Measurements from ENCODE around the gene SCYGR1. TPM values are rescaled to one million over a fixed set of nuclear protein-coding genes. Genes with fewer than 3 reads are reported as not detected.

SCYGR1 gene
- total RNA-seq, 2 donors from 2014 or later: not detected

DNA sequence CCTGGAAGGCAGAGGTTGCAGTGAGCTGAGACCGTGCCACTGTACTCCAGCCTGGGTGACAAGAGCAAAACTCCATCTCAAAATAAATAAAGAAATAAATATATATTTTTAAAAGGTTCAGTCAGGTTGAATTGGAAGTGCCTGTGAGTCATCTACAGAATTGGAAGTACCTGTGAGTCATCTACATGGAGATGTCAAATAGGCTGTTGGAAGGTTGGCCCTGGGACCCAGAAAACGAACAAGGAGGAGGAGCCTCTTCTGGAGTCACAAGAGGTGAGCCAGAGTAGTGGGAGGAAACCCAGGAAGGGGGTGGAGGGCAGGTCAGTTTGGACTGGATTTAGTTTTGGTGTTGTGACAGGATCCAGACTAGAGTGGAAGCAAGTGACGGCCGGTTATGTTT is 15.2 kb upstream of the SCYGR1 start:
- Mint-ChIP-seq H3K27ac (no peak overlapping the region), H3K27me3 (ENCODE audit: insufficient read depth) (no peaks in the 10 kb centered on the region), H3K4me1 (peaks cover 6% of the 10 kb centered on the region)

GRCh38 chr2:227402321-227402720 is 14.6 kb upstream of the SCYGR1 start:
- Histone ChIP-seq H3K9ac (ENCODE audit: extremely low read depth, low read length, poor library complexity, severe bottlenecking) (no peak overlapping the region), H3K4me1 (ENCODE audit: control insufficient read depth, insufficient read depth, low read length) (no peaks in the 10 kb centered on the region), H3K4me3 (ENCODE audit: low read length) (no peak overlapping the region), H3K36me3 (ENCODE audit: control insufficient read depth, insufficient read depth, low read length) (no peaks in the 10 kb centered on the region), H3K27me3 (ENCODE audit: control insufficient read depth, insufficient read depth, low read length, poor library complexity, severe bottlenecking) (no peaks in the 10 kb centered on the region), H3K27ac (ENCODE audit: low read depth, low read length) (no peak overlapping the region), H3K9me3 (ENCODE audit: control insufficient read depth, low read length) (no peaks in the 10 kb centered on the region)
- H3K27me3 Mint-ChIP-seq (ENCODE audit: insufficient read depth): no peaks in the 10 kb centered on the region
- H3K4me3 Mint-ChIP-seq: no peak overlapping the region
- TF ChIP-seq, protein P1, sequence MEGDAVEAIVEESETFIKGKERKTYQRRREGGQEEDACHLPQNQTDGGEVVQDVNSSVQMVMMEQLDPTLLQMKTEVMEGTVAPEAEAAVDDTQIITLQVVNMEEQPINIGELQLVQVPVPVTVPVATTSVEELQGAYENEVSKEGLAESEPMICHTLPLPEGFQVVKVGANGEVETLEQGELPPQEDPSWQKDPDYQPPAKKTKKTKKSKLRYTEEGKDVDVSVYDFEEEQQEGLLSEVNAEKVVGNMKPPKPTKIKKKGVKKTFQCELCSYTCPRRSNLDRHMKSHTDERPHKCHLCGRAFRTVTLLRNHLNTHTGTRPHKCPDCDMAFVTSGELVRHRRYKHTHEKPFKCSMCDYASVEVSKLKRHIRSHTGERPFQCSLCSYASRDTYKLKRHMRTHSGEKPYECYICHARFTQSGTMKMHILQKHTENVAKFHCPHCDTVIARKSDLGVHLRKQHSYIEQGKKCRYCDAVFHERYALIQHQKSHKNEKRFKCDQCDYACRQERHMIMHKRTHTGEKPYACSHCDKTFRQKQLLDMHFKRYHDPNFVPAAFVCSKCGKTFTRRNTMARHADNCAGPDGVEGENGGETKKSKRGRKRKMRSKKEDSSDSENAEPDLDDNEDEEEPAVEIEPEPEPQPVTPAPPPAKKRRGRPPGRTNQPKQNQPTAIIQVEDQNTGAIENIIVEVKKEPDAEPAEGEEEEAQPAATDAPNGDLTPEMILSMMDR (conservative IDR thresholded peaks at IDR 0.05): no peak
- no peak overlapping the region for H3K27ac Mint-ChIP-seq
- H3K9me3 Mint-ChIP-seq: no peaks in the 10 kb centered on the region
- H3K4me1 Mint-ChIP-seq: peaks cover 6% of the 10 kb centered on the region
- no peaks in the 10 kb centered on the region for H3K36me3 Mint-ChIP-seq (ENCODE audit: low read depth)
- no peak for DNase-seq

More for the DNA sequence above, 15.2 kb upstream of the SCYGR1 start:
- WGBS, 2 experiments (ENCODE audit: insufficient coverage in 1 of 2, insufficient read length in 1 of 2): 71% methylated on average over 4 of the region's 4 CpGs; no CpG with 5 or more reads in 1 of the 2 experiments
- Histone ChIP-seq H3K9ac (ENCODE audit: extremely low read depth, low read length, poor library complexity, severe bottlenecking) (no peak overlapping the region), H3K36me3 (ENCODE audit: control insufficient read depth, insufficient read depth, low read length) (no peaks in the 10 kb centered on the region), H3K9me3 (ENCODE audit: control insufficient read depth, low read length) (no peaks in the 10 kb centered on the region), H3K27ac (ENCODE audit: low read depth, low read length) (no peak overlapping the region), H3K27me3 (ENCODE audit: control insufficient read depth, insufficient read depth, low read length, poor library complexity, severe bottlenecking) (no peaks in the 10 kb centered on the region), H3K4me3 (ENCODE audit: low read length) (no peak overlapping the region), H3K4me1 (ENCODE audit: control insufficient read depth, insufficient read depth, low read length) (no peaks in the 10 kb centered on the region)
- no peaks in the 10 kb centered on the region for H3K9me3 Mint-ChIP-seq
- no peaks in the 10 kb centered on the region for H3K36me3 Mint-ChIP-seq (ENCODE audit: low read depth)
- DNase-seq: no peak
- H3K4me3 Mint-ChIP-seq: no peak overlapping the region
- TF ChIP-seq, protein P1 (conservative IDR thresholded peaks at IDR 0.05): no peak

DNA sequence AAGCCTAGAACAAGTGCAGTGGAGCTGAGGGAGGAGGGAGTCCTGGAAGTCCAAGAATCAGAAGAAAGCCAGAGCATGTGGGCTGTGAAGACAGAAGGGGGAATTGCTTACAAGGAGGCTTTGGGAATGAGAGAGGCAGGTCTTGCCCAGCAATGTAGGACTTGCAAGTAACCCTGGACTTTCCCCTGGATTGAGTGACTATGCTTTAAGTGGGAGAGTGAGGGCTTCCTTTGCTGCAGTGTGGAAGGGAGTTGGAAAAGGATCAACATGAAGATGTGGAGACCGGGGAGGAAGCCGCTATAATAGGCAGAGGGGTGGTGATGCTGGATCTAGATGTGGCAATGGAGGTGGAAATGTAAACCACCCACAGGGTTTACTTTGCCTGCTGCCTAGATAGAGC is 13.8 kb upstream of the SCYGR1 start:
- no peaks in the 10 kb centered on the region for H3K36me3 Mint-ChIP-seq (ENCODE audit: low read depth)
- no peak for DNase-seq
- TF ChIP-seq, protein P1 (conservative IDR thresholded peaks at IDR 0.05): no peak
- H3K27me3 Mint-ChIP-seq (ENCODE audit: insufficient read depth): no peaks in the 10 kb centered on the region
- Histone ChIP-seq H3K9me3 (ENCODE audit: control insufficient read depth, low read length) (no peaks in the 10 kb centered on the region), H3K9ac (ENCODE audit: extremely low read depth, low read length, poor library complexity, severe bottlenecking) (no peak overlapping the region), H3K27ac (ENCODE audit: low read depth, low read length) (no peak overlapping the region), H3K27me3 (ENCODE audit: control insufficient read depth, insufficient read depth, low read length, poor library complexity, severe bottlenecking) (no peaks in the 10 kb centered on the region), H3K36me3 (ENCODE audit: control insufficient read depth, insufficient read depth, low read length) (no peaks in the 10 kb centered on the region), H3K4me3 (ENCODE audit: low read length) (no peak overlapping the region), H3K4me1 (ENCODE audit: control insufficient read depth, insufficient read depth, low read length) (no peaks in the 10 kb centered on the region)
- no peak overlapping the region for H3K4me3 Mint-ChIP-seq
- H3K4me1 Mint-ChIP-seq: peaks cover 3% of the 10 kb centered on the region
- WGBS, 2 experiments (ENCODE audit: insufficient coverage in 1 of 2, insufficient read length in 1 of 2): 67 to 93% methylated on average over 1 to 2 of the region's 2 CpGs
- H3K9me3 Mint-ChIP-seq: no peaks in the 10 kb centered on the region
- H3K27ac Mint-ChIP-seq: no peak overlapping the region
